GM23248 (cell line): ENCODE measurements around the gene PLEKHA3.

Experiments used
- EZH2 ChIP-seq: fragments of 200-600 bp; sonication (generic); IDR thresholded peaks from 2 replicates; pipeline ENCODE4 v1.6.1; 2018; ENCODE audit warnings: antibody characterized with exemption, mild to moderate bottlenecking; ENCODE audit not compliant: insufficient read depth, poor library complexity, severe bottlenecking
- EZH2phosphoT487 ChIP-seq: fragments of 200-600 bp; sonication (generic); IDR thresholded peaks from 2 replicates; pipeline ENCODE4 v1.6.1; 2018; ENCODE audit warnings: antibody characterized with exemption, moderate library complexity, mild to moderate bottlenecking, low read depth; ENCODE audit not compliant: insufficient read depth

DNA sequence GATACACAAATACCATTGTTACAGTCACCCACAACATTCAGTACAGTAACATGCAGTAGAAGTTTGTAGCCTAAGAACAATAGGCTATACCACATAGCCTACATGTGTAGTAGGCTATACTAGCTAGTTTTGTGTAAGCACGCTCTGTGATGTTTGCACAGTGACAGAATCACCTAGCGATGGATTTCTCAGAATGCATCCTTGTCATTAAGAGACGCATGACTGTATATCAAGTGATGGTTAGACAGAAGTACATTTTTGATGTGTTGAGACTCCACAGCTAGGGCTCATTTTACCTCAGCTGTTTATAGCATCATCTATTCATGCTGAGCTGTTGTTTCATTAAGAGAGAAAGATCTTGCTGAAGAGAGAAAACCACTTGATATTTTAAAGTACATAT lies 19.4 kb downstream of the PLEKHA3 start:
- TF ChIP-seq EZH2 (no peak), EZH2phosphoT487 (no peak)
